GM12875 (cell line): ENCODE data around the gene KRTAP4-4.
"Not testable (repeated sequence)": the region's sequence is repeated elsewhere in the genome, so short reads cannot be mapped to it uniquely, and the experiment has no call there.

ENCODE experiments used
- H3K4me3 ChIP-seq: one replicate; pipeline ENCODE4 v1.5.1; 2011; ENCODE audit warnings: low read depth, low read length, control low read depth
- TF ChIP-seq, protein P1 (sequence below): IDR thresholded peaks from 2 replicates; pipeline ENCODE4 v1.5.1; 2011; ENCODE audit warnings: low read depth, mild to moderate bottlenecking, control low read depth, inconsistent platforms, low read length, moderate library complexity, borderline replicate concordance; ENCODE audit not compliant: insufficient read depth

The KRTAP4-4 gene

DNA sequence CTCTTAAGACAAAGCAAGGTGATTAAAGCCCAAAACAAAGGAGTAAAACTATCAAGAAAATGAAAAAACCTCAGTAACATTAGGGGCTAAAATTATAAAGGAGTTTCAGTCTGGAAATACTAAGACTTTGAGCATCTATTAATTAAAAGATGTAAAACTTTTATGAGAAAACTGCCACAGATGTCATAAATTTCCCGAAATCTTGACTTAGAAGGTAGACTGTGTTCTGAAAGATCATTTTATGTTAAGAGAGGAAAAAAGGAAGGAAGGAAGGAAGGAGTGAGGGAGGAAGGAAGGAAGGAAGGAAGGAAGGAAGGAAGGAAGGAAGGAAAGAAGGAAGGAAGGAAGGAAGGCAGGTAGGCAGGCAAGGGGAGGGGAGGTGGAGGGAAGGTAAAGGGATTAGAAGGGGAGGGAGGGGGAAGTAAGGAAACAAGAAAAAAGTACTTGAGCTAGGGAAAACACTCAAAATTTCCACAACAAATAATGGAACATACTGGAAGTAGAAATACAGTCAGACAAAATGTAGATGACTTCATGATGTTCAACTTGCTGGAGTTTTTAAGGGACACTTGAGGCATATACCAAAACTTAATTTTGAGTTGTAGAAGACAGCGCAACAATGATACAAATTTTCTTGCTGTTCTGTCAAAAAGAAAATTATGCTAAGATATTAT, 12.9 kb downstream of the KRTAP4-4 start:
- H3K4me3 ChIP-seq: no peak overlapping the region
- TF ChIP-seq, protein P1, sequence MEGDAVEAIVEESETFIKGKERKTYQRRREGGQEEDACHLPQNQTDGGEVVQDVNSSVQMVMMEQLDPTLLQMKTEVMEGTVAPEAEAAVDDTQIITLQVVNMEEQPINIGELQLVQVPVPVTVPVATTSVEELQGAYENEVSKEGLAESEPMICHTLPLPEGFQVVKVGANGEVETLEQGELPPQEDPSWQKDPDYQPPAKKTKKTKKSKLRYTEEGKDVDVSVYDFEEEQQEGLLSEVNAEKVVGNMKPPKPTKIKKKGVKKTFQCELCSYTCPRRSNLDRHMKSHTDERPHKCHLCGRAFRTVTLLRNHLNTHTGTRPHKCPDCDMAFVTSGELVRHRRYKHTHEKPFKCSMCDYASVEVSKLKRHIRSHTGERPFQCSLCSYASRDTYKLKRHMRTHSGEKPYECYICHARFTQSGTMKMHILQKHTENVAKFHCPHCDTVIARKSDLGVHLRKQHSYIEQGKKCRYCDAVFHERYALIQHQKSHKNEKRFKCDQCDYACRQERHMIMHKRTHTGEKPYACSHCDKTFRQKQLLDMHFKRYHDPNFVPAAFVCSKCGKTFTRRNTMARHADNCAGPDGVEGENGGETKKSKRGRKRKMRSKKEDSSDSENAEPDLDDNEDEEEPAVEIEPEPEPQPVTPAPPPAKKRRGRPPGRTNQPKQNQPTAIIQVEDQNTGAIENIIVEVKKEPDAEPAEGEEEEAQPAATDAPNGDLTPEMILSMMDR: no peak

DNA sequence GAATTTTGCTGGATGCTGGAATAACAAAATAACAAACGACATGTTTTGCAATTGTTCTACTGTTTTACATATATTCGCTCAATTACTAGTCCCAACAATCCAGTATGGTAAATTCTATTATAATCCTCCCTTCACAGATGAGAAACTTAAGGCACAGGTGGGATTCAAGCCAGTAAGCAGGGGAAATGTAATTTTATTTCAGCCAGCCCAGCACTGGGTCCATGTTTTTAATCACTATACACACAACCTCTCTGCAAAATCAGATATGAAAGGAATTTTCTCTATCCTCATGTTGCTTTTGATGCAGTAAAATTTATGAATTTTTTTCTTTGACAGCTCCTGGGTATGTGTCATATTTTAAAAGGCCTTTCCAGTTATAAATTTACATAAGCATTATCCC, 15.3 kb downstream of the KRTAP4-4 start:
- TF ChIP-seq, protein P1: no peak

DNA sequence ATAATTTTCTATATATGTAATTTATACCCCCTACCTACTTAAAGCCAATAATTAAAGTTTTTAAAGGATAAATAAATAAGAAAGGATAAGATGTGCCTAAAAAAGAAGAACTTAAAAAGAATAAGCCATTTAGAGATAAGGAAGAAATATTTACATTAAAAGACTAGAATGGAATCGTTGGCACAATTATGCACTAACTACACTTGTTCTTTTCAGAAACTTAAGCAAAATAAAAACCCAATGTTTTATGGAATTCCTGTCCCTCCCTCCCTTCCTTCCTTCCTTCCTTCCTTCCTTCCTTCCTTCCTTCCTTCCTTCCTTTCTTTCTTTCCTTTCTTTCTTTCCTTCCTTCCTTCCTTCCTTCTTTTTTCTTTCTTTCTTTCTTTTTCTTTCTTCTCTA, 15.7 kb downstream of the KRTAP4-4 start:
- TF ChIP-seq, protein P1: no peak

More for the DNA sequence above, 15.3 kb downstream of the KRTAP4-4 start:
- no peak overlapping the region for H3K4me3 ChIP-seq

DNA sequence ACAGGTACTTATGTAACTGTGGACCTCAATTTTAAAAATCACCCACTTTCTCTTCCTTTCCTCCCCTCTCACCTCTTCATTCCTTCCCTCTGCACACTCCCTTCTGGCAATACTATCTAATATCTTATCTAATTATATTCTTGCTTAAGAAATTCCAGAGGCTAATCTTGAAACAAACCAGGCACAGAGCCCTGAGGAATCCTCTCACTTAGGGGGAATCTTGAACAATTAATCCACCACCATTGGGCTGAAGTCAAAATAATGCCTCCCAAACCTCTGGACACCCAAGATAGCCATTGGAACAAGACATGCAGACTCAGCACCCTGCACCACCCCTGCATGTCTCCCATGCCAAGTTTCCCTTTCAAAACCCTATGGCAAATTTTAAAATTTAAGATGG, 19.2 kb downstream of the KRTAP4-4 start:
- H3K4me3 ChIP-seq: no peak overlapping the region
- TF ChIP-seq, protein P1: no peak

More for the DNA sequence above, 15.7 kb downstream of the KRTAP4-4 start:
- H3K4me3 ChIP-seq: no peak overlapping the region

DNA sequence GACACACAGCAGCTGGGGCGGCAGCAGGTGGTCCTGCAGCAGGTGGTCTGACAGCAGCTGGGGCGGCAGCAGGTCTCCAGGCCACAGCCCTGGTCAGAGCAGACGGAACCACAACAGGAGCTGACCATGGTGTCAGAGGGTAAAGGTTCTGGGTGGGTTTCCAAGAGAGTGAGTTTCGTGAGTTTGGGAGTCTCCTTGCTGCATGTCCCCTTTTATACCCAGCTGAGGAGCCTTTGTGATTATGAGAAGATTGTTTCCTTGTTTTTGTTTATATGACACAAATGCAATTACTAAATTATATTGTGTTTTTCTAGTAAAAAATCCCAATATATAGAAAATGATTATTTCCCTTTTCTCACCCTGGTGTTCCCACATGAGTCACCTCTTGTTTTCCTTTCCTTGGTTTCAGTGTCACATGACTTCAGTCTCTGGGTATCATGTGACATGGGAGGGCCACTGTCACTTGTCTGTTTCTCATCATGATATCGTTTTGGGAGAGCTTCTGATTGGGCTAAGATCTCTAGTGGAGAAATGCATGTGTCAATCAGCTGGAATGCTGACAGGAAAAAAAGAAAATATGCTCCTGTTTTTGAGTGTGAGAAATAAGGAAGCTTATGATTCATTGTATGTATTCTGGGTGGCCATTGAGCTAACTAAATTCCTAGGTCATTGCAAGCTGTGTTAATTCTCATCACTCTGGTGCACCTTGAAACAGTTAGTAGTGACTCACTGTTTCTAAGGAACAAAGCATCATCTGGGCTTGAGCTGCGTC, 20.0 kb downstream of the KRTAP4-4 start, which contains the start of gene KRTAP4-6:
TSS of gene KRTAP4-6 (minus strand) at position 185 of the 772 bp plus-strand sequence. CDS start at position 128, 57 bp downstream.
- TF ChIP-seq, protein P1: no peak
- H3K4me3 ChIP-seq: no peak within 1 kb of the TSS

DNA sequence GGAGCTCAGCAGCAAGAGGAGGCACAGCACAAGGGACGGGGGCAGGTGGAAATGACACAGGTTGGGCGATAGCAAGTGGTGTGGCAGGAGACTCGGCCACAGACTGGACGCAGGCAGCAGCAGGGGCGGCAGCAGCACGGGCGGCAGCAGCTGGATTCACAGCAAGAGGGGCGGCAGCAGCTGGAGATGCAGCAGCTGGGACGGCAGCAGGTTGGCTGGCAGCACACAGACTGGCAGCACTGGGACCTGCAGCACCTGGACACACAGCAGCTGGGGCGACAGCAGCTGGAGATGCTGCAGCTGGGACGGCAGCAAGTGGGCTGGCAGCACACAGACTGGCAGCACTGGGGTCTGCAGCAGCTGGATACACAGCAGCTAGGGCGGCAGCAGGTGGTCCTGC, 20.7 kb downstream of the KRTAP4-4 start:
- not testable (repeated sequence) for H3K4me3 ChIP-seq

DNA sequence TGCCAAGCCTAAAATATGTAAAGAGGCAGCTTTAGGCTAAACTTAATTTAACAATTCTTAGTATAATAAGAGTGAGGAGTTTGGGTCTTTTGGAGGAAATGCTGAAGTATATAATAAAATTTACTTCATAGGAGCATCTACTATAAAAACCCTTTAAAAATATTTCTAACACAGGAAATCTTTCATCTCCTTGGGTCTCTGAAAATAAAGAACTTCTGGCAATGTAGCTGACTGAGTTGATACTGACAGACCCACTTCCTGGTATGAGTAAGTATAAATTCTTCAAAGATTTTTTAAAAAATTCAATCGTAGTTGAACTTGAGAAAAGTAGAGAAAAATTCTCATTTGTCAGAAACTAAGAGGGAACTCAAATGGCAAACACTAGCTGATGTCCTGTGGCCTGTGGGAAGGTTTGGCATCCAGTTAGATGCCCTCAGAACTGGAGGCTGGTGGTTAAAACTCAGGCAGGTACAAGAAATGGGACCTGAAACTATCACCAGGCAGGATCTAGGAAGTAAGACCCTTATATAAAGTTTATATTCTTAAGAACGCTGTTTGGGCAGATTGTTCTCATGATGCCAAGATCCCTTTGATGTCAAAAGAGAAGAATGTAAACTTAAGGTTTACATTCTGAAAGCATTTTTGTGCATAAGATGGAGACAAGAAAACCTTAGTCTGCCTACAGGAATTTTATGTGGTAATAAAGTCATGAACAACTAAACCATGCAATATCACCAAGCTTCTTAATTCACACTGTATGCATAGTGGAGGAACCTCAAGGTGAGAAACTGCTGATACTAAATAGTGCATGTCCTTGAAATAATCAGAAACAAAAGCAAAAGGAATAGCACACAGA, 26.4 kb downstream of the KRTAP4-4 start:
- TF ChIP-seq, protein P1: no peak
- no peak overlapping the region for H3K4me3 ChIP-seq
